ENCODE measurements around the gene RPS6KA2.

The RPS6KA2 gene

GRCh38 chr6:166595949-166596348 is 31.1 kb downstream of the RPS6KA2 start:
- H3K36me3 ChIP-seq (ENCODE audit: control insufficient read depth in 1 of 2, insufficient read depth in 2 of 2, low read length in 2 of 2): no peaks in the 10 kb centered on the region
- H3K27ac ChIP-seq (ENCODE audit: low read depth, low read length): no peak overlapping the region
- no peaks in the 10 kb centered on the region for H3K4me1 ChIP-seq (ENCODE audit: control insufficient read depth in 1 of 2, insufficient read depth in 2 of 2, low read length in 2 of 2)
- H3K4me3 ChIP-seq (ENCODE audit: low read depth in 1 of 2, low read length in 2 of 2): no peak overlapping the region
- H3K9me3 ChIP-seq (ENCODE audit: control insufficient read depth in 1 of 2, low read length in 2 of 2): no peaks in the 10 kb centered on the region
- no peaks in the 10 kb centered on the region for H3K27me3 ChIP-seq (ENCODE audit: control insufficient read depth in 1 of 2, insufficient read depth in 2 of 2, low read length in 2 of 2)
- no peak overlapping the region for H3K9ac ChIP-seq (ENCODE audit: low read depth in 1 of 2, low read length in 2 of 2)

- Histone ChIP-seq H3K4me1 (ENCODE audit: control insufficient read depth in 1 of 2, insufficient read depth in 2 of 2, low read length in 2 of 2) (no peaks in the 10 kb centered on the region), H3K27ac (ENCODE audit: low read depth, low read length) (peak overlapping the region; percentile 6), H3K9me3 (ENCODE audit: control insufficient read depth in 1 of 2, low read length in 2 of 2) (no peaks in the 10 kb centered on the region), H3K9ac (ENCODE audit: low read depth in 1 of 2, low read length in 2 of 2) (no peak overlapping the region), H3K36me3 (ENCODE audit: control insufficient read depth in 1 of 2, insufficient read depth in 2 of 2, low read length in 2 of 2) (no peaks in the 10 kb centered on the region), H3K4me3 (ENCODE audit: low read depth in 1 of 2, low read length in 2 of 2) (no peak overlapping the region), H3K27me3 (ENCODE audit: control insufficient read depth in 1 of 2, insufficient read depth in 2 of 2, low read length in 2 of 2) (no peaks in the 10 kb centered on the region)
Observed at GRCh38 chr6:166595061-166595780, 31.8 kb downstream of the RPS6KA2 start.

GRCh38 chr6:166592821-166593220 is 34.2 kb downstream of the RPS6KA2 start:
- Histone ChIP-seq H3K27ac (ENCODE audit: low read depth, low read length) (no peak overlapping the region), H3K36me3 (ENCODE audit: control insufficient read depth in 1 of 2, insufficient read depth in 2 of 2, low read length in 2 of 2) (no peaks in the 10 kb centered on the region), H3K4me1 (ENCODE audit: control insufficient read depth in 1 of 2, insufficient read depth in 2 of 2, low read length in 2 of 2) (peaks cover 7 to 12% of the 10 kb centered on the region in 2 donors), H3K27me3 (ENCODE audit: control insufficient read depth in 1 of 2, insufficient read depth in 2 of 2, low read length in 2 of 2) (no peaks in the 10 kb centered on the region), H3K9ac (ENCODE audit: low read depth in 1 of 2, low read length in 2 of 2) (no peak overlapping the region), H3K4me3 (ENCODE audit: low read depth in 1 of 2, low read length in 2 of 2) (no peak overlapping the region), H3K9me3 (ENCODE audit: control insufficient read depth in 1 of 2, low read length in 2 of 2) (no peaks in the 10 kb centered on the region)

GRCh38 chr6:166591961-166592520 is 35.0 kb downstream of the RPS6KA2 start:
- no peak overlapping the region for H3K4me3 ChIP-seq (ENCODE audit: low read depth in 1 of 2, low read length in 2 of 2)
- no peaks in the 10 kb centered on the region for H3K27me3 ChIP-seq (ENCODE audit: control insufficient read depth in 1 of 2, insufficient read depth in 2 of 2, low read length in 2 of 2)
- H3K36me3 ChIP-seq (ENCODE audit: control insufficient read depth in 1 of 2, insufficient read depth in 2 of 2, low read length in 2 of 2): no peaks in the 10 kb centered on the region
- no peak overlapping the region for H3K27ac ChIP-seq (ENCODE audit: low read depth, low read length)
- H3K9me3 ChIP-seq (ENCODE audit: control insufficient read depth in 1 of 2, low read length in 2 of 2): no peaks in the 10 kb centered on the region
- peaks cover 7 to 12% of the 10 kb centered on the region in 2 donors for H3K4me1 ChIP-seq (ENCODE audit: control insufficient read depth in 1 of 2, insufficient read depth in 2 of 2, low read length in 2 of 2)
- H3K9ac ChIP-seq (ENCODE audit: low read depth in 1 of 2, low read length in 2 of 2): no peak overlapping the region

GRCh38 chr6:166591026-166591425 is 36.0 kb downstream of the RPS6KA2 start:
- no peak overlapping the region for H3K4me3 ChIP-seq (ENCODE audit: low read depth in 1 of 2, low read length in 2 of 2)
- no peaks in the 10 kb centered on the region for H3K9me3 ChIP-seq (ENCODE audit: control insufficient read depth in 1 of 2, low read length in 2 of 2)
- H3K27me3 ChIP-seq (ENCODE audit: control insufficient read depth in 1 of 2, insufficient read depth in 2 of 2, low read length in 2 of 2): no peaks in the 10 kb centered on the region
- no peak overlapping the region for H3K27ac ChIP-seq (ENCODE audit: low read depth, low read length)
- H3K9ac ChIP-seq (ENCODE audit: low read depth in 1 of 2, low read length in 2 of 2): no peak overlapping the region
- no peaks in the 10 kb centered on the region for H3K36me3 ChIP-seq (ENCODE audit: control insufficient read depth in 1 of 2, insufficient read depth in 2 of 2, low read length in 2 of 2)
- peaks cover 7 to 12% of the 10 kb centered on the region in 2 donors for H3K4me1 ChIP-seq (ENCODE audit: control insufficient read depth in 1 of 2, insufficient read depth in 2 of 2, low read length in 2 of 2)

- peaks cover 7 to 12% of the 10 kb centered on the region in 2 donors for H3K4me1 ChIP-seq (ENCODE audit: control insufficient read depth in 1 of 2, insufficient read depth in 2 of 2, low read length in 2 of 2)
- no peaks in the 10 kb centered on the region for H3K27me3 ChIP-seq (ENCODE audit: control insufficient read depth in 1 of 2, insufficient read depth in 2 of 2, low read length in 2 of 2)
- H3K36me3 ChIP-seq (ENCODE audit: control insufficient read depth in 1 of 2, insufficient read depth in 2 of 2, low read length in 2 of 2): no peaks in the 10 kb centered on the region
- H3K9me3 ChIP-seq (ENCODE audit: control insufficient read depth in 1 of 2, low read length in 2 of 2): no peaks in the 10 kb centered on the region
- H3K4me3 ChIP-seq (ENCODE audit: low read depth in 1 of 2, low read length in 2 of 2): no peak overlapping the region
- H3K9ac ChIP-seq (ENCODE audit: low read depth in 1 of 2, low read length in 2 of 2): no peak overlapping the region
- H3K27ac ChIP-seq (ENCODE audit: low read depth, low read length): no peak overlapping the region
Observed at GRCh38 chr6:166589786-166590574, 37.1 kb downstream of the RPS6KA2 start.

GRCh38 chr6:166589337-166589731 is 37.7 kb downstream of the RPS6KA2 start:
- Histone ChIP-seq H3K9ac (ENCODE audit: low read depth in 1 of 2, low read length in 2 of 2) (no peak overlapping the region), H3K27ac (ENCODE audit: low read depth, low read length) (no peak overlapping the region), H3K27me3 (ENCODE audit: control insufficient read depth in 1 of 2, insufficient read depth in 2 of 2, low read length in 2 of 2) (no peaks in the 10 kb centered on the region), H3K4me3 (ENCODE audit: low read depth in 1 of 2, low read length in 2 of 2) (no peak overlapping the region), H3K9me3 (ENCODE audit: control insufficient read depth in 1 of 2, low read length in 2 of 2) (no peaks in the 10 kb centered on the region), H3K4me1 (ENCODE audit: control insufficient read depth in 1 of 2, insufficient read depth in 2 of 2, low read length in 2 of 2) (peaks cover 7 to 12% of the 10 kb centered on the region in 2 donors), H3K36me3 (ENCODE audit: control insufficient read depth in 1 of 2, insufficient read depth in 2 of 2, low read length in 2 of 2) (no peaks in the 10 kb centered on the region)

- no peaks in the 10 kb centered on the region for H3K27me3 ChIP-seq (ENCODE audit: control insufficient read depth in 1 of 2, insufficient read depth in 2 of 2, low read length in 2 of 2)
- peak overlapping the region in 1 of 2 donors; percentile 10 for H3K4me3 ChIP-seq (ENCODE audit: low read depth in 1 of 2, low read length in 2 of 2)
- H3K9me3 ChIP-seq (ENCODE audit: control insufficient read depth in 1 of 2, low read length in 2 of 2): no peaks in the 10 kb centered on the region
- no peaks in the 10 kb centered on the region for H3K36me3 ChIP-seq (ENCODE audit: control insufficient read depth in 1 of 2, insufficient read depth in 2 of 2, low read length in 2 of 2)
- no peak overlapping the region for H3K27ac ChIP-seq (ENCODE audit: low read depth, low read length)
- H3K9ac ChIP-seq (ENCODE audit: low read depth in 1 of 2, low read length in 2 of 2): no peak overlapping the region
- H3K4me1 ChIP-seq (ENCODE audit: control insufficient read depth in 1 of 2, insufficient read depth in 2 of 2, low read length in 2 of 2): peaks cover 7 to 12% of the 10 kb centered on the region in 2 donors
Observed at GRCh38 chr6:166588691-166589336, 38.2 kb downstream of the RPS6KA2 start.

- peaks cover 7 to 12% of the 10 kb centered on the region in 2 donors for H3K4me1 ChIP-seq (ENCODE audit: control insufficient read depth in 1 of 2, insufficient read depth in 2 of 2, low read length in 2 of 2)
- no peaks in the 10 kb centered on the region for H3K36me3 ChIP-seq (ENCODE audit: control insufficient read depth in 1 of 2, insufficient read depth in 2 of 2, low read length in 2 of 2)
- H3K27me3 ChIP-seq (ENCODE audit: control insufficient read depth in 1 of 2, insufficient read depth in 2 of 2, low read length in 2 of 2): no peaks in the 10 kb centered on the region
- no peak overlapping the region for H3K27ac ChIP-seq (ENCODE audit: low read depth, low read length)
- H3K9me3 ChIP-seq (ENCODE audit: control insufficient read depth in 1 of 2, low read length in 2 of 2): no peaks in the 10 kb centered on the region
- no peak overlapping the region for H3K9ac ChIP-seq (ENCODE audit: low read depth in 1 of 2, low read length in 2 of 2)
- no peak overlapping the region for H3K4me3 ChIP-seq (ENCODE audit: low read depth in 1 of 2, low read length in 2 of 2)
Observed at GRCh38 chr6:166587631-166588413, 39.2 kb downstream of the RPS6KA2 start.
